HepG2 (cell line): Measurements from ENCODE around the gene VTI1B. TPM values are rescaled to one million over a fixed set of nuclear protein-coding genes. Genes with fewer than 3 reads are reported as not detected.

Source experiments
- DZIP1 ChIP-seq: sonication (generic); formaldehyde crosslinking; IDR thresholded peaks from 2 replicates; pipeline ENCODE4 v1.5.0; 2020; ENCODE audit warnings: mild to moderate bottlenecking, missing genetic modification reagents
- GATA4 ChIP-seq: sonication (generic); IDR thresholded peaks from 2 replicates; pipeline ENCODE4 v1.6.1; 2016; ENCODE audit warnings: antibody characterized with exemption, low read depth, borderline replicate concordance
- HOMEZ ChIP-seq: IDR thresholded peaks from 2 replicates; pipeline ENCODE4 v1.6.1; 2016; ENCODE audit warnings: low read depth
- KLF11 ChIP-seq: IDR thresholded peaks from 2 replicates; pipeline ENCODE4 v1.6.1; 2016; ENCODE audit warnings: missing compliant biosample characterization
- MAX ChIP-seq: IDR thresholded peaks from 2 replicates; pipeline ENCODE4 v1.6.1; 2012; ENCODE audit warnings: inconsistent platforms
- MYNN ChIP-seq: sonication (generic); formaldehyde crosslinking; IDR thresholded peaks from 2 replicates; pipeline ENCODE4 v1.4.0; 2020; ENCODE audit warnings: mild to moderate bottlenecking, low read depth, missing genetic modification reagents
- NFE2L2 ChIP-seq: fragments of 150-350 bp; IDR thresholded peaks from 2 replicates; pipeline ENCODE4 v1.6.1; 2014; ENCODE audit warnings: low read length
- PAX8 ChIP-seq: sonication (generic); formaldehyde crosslinking; IDR thresholded peaks from 2 replicates; pipeline ENCODE4 v1.8.0; 2022; ENCODE audit warnings: mild to moderate bottlenecking, missing genetic modification reagents, borderline replicate concordance
- RORA ChIP-seq: sonication (generic); formaldehyde crosslinking; IDR thresholded peaks from 2 replicates; pipeline ENCODE4 v1.5.0; 2020; ENCODE audit warnings: mild to moderate bottlenecking, missing genetic modification reagents, moderate library complexity
- SAP130 ChIP-seq: IDR thresholded peaks from 2 replicates; pipeline ENCODE4 v1.6.1; 2016; ENCODE audit warnings: low read depth
- SIN3A ChIP-seq: IDR thresholded peaks from 2 replicates; pipeline ENCODE4 v1.6.1; 2011; ENCODE audit warnings: low read depth, mild to moderate bottlenecking, control low read depth, low read length, borderline replicate concordance
- SNAI1 ChIP-seq: sonication (generic); formaldehyde crosslinking; IDR thresholded peaks from 2 replicates; pipeline ENCODE4 v1.5.0; 2020; ENCODE audit warnings: mild to moderate bottlenecking, missing genetic modification reagents, borderline replicate concordance
- SPEN ChIP-seq: sonication (generic); formaldehyde crosslinking; IDR thresholded peaks from 2 replicates; pipeline ENCODE4 v1.5.1; 2020; ENCODE audit warnings: low read depth, mild to moderate bottlenecking, missing genetic modification reagents
- TSC22D2 ChIP-seq: sonication (generic); formaldehyde crosslinking; IDR thresholded peaks from 2 replicates; pipeline ENCODE4 v1.5.1; 2020; ENCODE audit warnings: missing genetic modification reagents, mild to moderate bottlenecking, borderline replicate concordance
- WIZ ChIP-seq: sonication (generic); formaldehyde crosslinking; IDR thresholded peaks from 2 replicates; pipeline ENCODE4 v1.5.1; 2020; ENCODE audit warnings: mild to moderate bottlenecking, missing genetic modification reagents
- ZMYM2 ChIP-seq: sonication (generic); formaldehyde crosslinking; IDR thresholded peaks from 2 replicates; pipeline ENCODE4 v1.8.0; 2022; ENCODE audit warnings: mild to moderate bottlenecking, missing genetic modification reagents
- ZNF274 ChIP-seq: sonication (generic); formaldehyde crosslinking; IDR thresholded peaks from 2 replicates; pipeline ENCODE4 v1.5.1; 2020; ENCODE audit warnings: mild to moderate bottlenecking, missing genetic modification reagents
- ZNF670 ChIP-seq: sonication (generic); formaldehyde crosslinking; IDR thresholded peaks from 2 replicates; pipeline ENCODE4 v1.8.0; 2022; ENCODE audit warnings: mild to moderate bottlenecking, missing genetic modification reagents, borderline replicate concordance
- ZNF687 ChIP-seq: sonication (generic); formaldehyde crosslinking; IDR thresholded peaks from 2 replicates; pipeline ENCODE4 v1.5.1; 2020; ENCODE audit warnings: mild to moderate bottlenecking, missing genetic modification reagents, moderate library complexity
- ZNF761 ChIP-seq: sonication (generic); formaldehyde crosslinking; conservative IDR thresholded peaks from 2 replicates; pipeline ENCODE4 v1.4.0; 2020; ENCODE audit warnings: mild to moderate bottlenecking, missing genetic modification reagents
- ZNF891 ChIP-seq: sonication (generic); formaldehyde crosslinking; IDR thresholded peaks from 2 replicates; pipeline ENCODE4 v1.5.0; 2020; ENCODE audit warnings: mild to moderate bottlenecking, missing genetic modification reagents
- polyA plus RNA-seq, 8 experiments: library from polyadenylated mRNA; depleted of rRNA in 3 of 8; stranded (reverse) in 7 of 8; unstranded in 1 of 8; fragments of >200 nt; fragmentation: Illumina TruSeq in 4 of 8; extraction: Trizol in 4 of 8; gene quantifications; 2 replicates each; pipeline versions ENCODE4 v1.2.1 to v1.2.3, GENCODE V29; 2011 to 2016; ENCODE audit warnings: low read depth in 4 of 8, missing spikeins in 1 of 8, mixed read lengths in 1 of 8; ENCODE audit not compliant: insufficient read depth in 1 of 8
- total RNA-seq, 5 experiments: library from RNA; depleted of rRNA; stranded (reverse); fragments of >200 nt; fragmentation: Illumina TruSeq; extraction: Trizol; gene quantifications; 2 replicates each; pipeline ENCODE4 v1.2.3, GENCODE V29; 2016; ENCODE audit warnings: low read depth in 1 of 5

VTI1B gene
- total and polyA plus RNA-seq, 2 of the 13 experiments (the other 11 are each of a cell fraction or from before 2014, with no cell fraction given), result 39.0 to 103 TPM

GRCh38 chr14:67674480-67675218, at the start of gene VTI1B (continued):
- TF ChIP-seq ZNF687 (CRISPR knock-in tag), result peak; percentile 81
- TF ChIP-seq ZNF670 (CRISPR knock-in tag), result peak; percentile 61
- peak; percentile 32; the same call in 1 of the 2 replicates for TF ChIP-seq ZNF891 (CRISPR knock-in tag)
- TF ChIP-seq MYNN (CRISPR knock-in tag), result no peak
- peak; percentile 58; the same call in 1 of the 2 replicates for TF ChIP-seq ZNF274
- peak; percentile 80 for TF ChIP-seq SAP130
- TF ChIP-seq ZNF761 (CRISPR knock-in tag), result peak; percentile 66
- no peak for TF ChIP-seq NFE2L2
- 0 out of 2 replicates have a peak, but pooled peaks have one; percentile 58 for TF ChIP-seq WIZ (CRISPR knock-in tag)
- TF ChIP-seq SIN3A, result peak; percentile 71; the same call in 1 of the 2 replicates
- TF ChIP-seq RORA (CRISPR knock-in tag), result no peak
- no peak for TF ChIP-seq ZMYM2 (CRISPR knock-in tag)
- TF ChIP-seq SPEN, result peak; percentile 75
- TF ChIP-seq DZIP1 (CRISPR knock-in tag), result 0 out of 2 replicates have a peak, but pooled peaks have one; percentile 74
- TF ChIP-seq KLF11 (CRISPR knock-in tag), result no peak
- TF ChIP-seq GATA4, result 0 out of 2 replicates have a peak, but pooled peaks have one; percentile 47
- TF ChIP-seq SNAI1, result 0 out of 2 replicates have a peak, but pooled peaks have one; percentile 10
- no peak for TF ChIP-seq PAX8 (CRISPR knock-in tag)
- no peak for TF ChIP-seq HOMEZ
- TF ChIP-seq TSC22D2 (CRISPR knock-in tag), result no peak
- peak; percentile 65; the same call in 1 of the 2 replicates for TF ChIP-seq MAX
